ENCODE data around the gene ATG101. TPM values are rescaled to one million over a fixed set of nuclear protein-coding genes. Genes with fewer than 3 reads are reported as not detected.
A peak's percentile ranks its signal among the peaks of the same experiment; 100 is the strongest.

ATG101 gene
- total and polyA plus RNA-seq, 9 of the 15 experiments (the other 6 are each of a cell fraction or from before 2014, with no cell fraction given) = 2.9 to 52.4 (median 29.7) TPM

- TF ChIP-seq E2F6 (IDR thresholded peaks at IDR 0.05; ENCODE audit: borderline replicate concordance in 1 of 2, extremely low read depth in 1 of 2, insufficient read depth in 1 of 2, insufficient read length in 1 of 2, low read depth in 1 of 2, low read length in 1 of 2, poor library complexity in 1 of 2, severe bottlenecking in 1 of 2) (peak in 1 of 2 experiments; percentile 54), TFAP4 (CRISPR knock-in tag; IDR thresholded peaks at IDR 0.05; ENCODE audit: borderline replicate concordance) (peak; percentile 16; the same call in 1 of the 2 replicates), ATF1 (CRISPR knock-in tag; IDR thresholded peaks at IDR 0.05) (0 out of 2 replicates have a peak, but pooled peaks have one; percentile 22), ATF1 (tag; IDR thresholded peaks at IDR 0.05) (peak; percentile 70), TRIM28 (IDR thresholded peaks at IDR 0.05) (no peak), TRIM25 (IDR thresholded peaks at IDR 0.05; ENCODE audit: borderline replicate concordance) (no peak), ZNF197 (CRISPR knock-in tag; IDR thresholded peaks at IDR 0.05; ENCODE audit: low read depth) (no peak), BRF2 (IDR thresholded peaks at IDR 0.05; ENCODE audit: borderline replicate concordance, insufficient read depth, insufficient read length) (no peak), NRF1 (conservative IDR thresholded peaks at IDR 0.05 in 1 of 2, IDR thresholded peaks at IDR 0.05 in 1 of 2) (peak; percentile 74 to 75), CEBPB (tag; IDR thresholded peaks at IDR 0.05) (0 out of 2 replicates have a peak, but pooled peaks have one; percentile 7)
Observed at GRCh38 chr12:52036587-52037171, 33.1 kb upstream of the ATG101 start (continued).

Data from K562 (cell line).